GM15510 (cell line): ENCODE data around the gene CENPX.

Source experiments
- POLR2A ChIP-seq: IDR thresholded peaks from 3 replicates; pipeline ENCODE4 v1.6.1; 2011; ENCODE audit warnings: borderline replicate concordance; ENCODE audit not compliant: insufficient read length; ENCODE audit errors: extremely low read depth

CENPX gene

DNA sequence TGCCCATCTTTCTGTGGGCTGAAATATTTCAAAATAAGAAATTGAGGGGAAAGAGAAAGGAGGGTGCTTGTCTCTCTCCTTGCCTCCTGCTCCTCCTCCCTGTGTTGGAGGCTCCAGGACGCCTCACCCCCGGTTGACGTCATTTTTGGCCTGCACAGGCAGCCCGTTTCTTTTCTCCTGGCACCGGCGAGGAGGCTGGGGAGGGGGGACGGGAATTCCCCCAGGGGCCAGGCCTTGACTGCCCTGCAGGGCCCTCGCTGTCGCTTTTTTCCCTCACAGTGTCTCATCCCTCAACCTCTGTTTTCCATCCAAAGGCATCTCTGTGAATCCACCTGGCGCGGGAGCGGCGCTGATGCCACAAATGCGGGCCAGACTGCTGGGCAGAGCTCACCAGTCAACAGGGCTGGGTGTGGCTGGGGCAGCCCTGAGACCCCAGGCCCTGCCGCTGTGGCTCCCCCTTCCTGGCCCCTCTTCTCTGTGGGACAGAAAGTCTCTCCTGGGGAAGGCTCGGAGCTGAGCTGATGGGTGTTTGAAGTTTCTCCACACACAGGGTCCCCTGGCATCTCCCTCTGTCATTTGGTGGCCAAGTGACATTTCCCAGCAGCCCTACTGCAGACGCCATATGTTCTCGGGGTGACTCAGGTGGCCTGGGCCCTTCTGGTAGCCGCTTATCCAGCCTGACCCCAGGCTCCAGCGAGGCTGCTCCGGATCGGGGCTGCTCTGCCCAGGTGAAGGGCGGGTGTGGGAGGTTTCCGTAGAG, 16.0 kb downstream of the CENPX start:
- no peak for TF ChIP-seq POLR2A

DNA sequence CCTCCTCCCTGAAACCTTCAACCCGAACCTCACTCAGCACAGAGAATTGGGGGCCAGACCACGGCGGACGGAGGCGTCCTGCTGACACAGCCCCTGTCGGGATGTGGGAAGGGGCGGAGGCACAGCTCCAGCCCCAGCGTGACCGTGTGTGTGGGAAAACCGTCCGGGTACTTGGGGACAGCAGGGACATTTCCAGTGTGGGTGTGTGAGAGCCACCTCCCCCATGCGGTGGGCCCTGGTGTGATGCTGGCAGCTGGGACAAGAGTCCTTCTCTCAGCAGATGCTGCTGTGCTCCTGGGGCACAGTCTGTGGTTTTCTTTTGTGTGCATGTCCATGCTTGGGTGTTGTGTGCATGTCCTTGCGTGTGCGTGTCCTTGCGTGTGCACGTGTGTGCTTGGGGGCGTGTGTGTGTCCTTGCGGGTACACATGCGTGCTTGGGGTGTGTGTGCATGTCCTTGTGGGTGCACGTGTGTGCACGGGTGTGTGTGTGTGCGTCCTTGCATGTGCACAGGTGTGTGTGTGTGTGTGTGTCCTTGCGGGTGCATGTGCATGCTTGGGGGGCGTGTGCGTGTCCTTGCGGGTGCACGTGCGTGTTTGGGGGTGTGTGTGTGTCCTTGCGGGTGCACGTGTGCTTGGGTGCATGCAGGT, 16.9 kb downstream of the CENPX start:
- TF ChIP-seq POLR2A: no peak

DNA sequence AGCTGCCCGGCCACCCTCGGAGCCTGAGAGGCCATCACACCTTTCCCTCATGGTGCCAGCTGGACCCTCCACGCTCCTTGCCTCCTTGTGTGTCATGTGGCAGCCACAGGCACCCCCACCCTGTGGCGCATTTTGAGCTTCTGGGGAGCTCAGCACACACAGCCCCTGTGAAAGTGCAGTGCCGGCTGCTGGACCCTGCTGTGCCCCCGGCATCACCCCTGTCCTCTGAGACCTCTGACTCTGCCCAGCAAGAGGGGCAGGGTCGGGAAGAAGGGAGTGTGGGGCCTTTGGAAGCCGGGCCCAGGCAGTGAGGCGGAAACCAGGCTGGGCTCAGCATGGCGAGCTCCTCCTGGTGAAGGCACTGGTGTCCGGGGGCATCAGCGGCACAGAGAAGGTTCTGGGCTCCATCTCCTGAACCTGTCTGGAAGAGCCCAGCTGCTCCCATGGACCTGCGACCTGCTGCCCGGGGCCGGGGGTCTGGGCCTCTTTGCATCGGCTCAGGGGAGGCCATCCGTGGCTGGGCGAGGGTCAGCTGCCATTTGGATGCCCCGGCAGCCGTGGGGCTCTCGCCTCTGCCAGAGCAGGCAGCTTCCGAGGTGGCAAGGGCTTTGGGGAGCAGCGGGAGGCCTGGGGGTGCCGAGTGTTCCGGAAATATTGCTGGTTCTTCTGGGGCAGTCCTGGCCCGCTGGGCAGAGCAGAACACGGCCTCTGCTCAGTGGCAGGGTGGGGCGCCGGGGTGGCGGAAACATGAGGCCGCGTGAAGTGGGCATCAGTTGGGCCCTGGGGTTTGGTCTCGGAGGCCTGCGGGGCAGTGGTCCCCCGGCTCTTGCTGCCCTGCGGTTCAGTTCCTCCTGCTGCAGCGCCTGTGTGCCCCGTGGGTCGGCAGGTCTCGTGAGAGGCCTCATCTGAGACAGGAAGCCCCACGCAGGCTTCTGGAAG, 17.9 kb downstream of the CENPX start:
- no peak for TF ChIP-seq POLR2A

DNA sequence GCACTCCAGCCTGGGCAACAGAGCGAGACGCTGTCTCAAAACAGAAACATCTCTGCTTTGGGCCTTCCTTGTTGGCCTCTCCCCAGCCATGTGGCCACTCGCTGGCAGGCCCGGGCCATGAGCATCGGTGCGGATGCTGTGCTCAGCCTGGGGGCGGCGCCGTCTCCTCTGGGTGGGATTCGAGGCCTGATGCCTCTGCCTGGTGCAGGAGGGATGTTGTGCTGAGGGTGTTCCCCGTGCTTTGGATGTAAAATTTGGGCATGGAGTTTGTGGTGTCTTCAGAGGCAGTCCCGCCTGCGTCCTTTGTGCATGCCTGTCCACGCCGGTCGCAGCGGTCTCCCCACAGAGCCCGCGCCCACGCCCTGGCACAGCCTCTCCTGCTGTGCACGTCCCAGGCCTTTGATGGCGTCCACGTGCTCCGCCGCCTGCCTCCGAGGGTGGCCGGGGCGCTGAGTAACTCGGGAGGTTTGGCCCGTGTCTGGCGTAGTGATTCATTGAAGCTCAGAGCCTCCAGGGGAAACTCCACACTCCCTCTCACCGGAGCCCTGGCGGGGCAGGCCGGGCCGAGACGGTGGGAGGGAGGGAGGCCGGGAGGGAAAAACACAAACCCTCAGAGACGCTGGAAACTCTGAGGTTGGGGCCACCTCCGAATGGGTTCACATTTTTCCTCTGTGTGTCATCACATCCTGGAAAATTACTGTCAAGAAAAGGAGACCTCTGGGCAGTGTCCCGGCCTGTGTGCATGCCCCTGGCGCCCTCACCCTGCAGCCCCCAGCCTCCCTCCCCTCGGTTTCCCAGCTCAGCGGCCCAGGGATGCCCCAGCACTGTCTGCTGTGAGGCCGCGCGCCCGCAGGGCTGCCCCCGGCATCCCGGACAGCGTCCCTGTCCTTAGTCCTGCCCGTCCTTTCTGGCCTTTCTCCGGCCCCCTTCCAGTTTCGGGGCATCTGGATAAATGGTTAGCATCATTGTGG, 19.0 kb downstream of the CENPX start:
- no peak for TF ChIP-seq POLR2A

DNA sequence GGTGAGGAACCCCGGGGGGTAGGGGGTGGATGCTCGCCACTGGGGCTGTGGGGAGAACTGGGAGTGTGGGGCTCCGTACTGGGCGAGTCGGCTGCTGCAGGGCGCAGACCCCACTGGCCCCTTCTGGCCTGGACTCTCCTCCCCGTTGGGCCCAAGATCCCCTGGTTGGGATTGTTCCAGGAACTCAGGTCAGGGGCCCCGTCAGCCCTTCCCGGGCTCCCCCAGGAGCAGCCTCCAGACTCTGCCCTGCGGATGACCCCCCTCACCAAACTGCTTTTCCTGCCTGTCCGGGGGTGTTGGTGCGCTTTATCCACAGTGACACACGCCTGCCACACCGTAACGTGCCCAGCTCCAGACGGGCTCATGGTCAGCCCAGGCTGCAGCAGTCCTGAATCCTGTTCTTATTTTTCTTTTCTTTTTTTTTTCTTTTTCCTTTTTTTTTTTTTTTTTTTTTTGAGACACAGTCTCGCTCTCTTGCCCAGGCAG, 21.1 kb downstream of the CENPX start:
- TF ChIP-seq POLR2A: no peak

DNA sequence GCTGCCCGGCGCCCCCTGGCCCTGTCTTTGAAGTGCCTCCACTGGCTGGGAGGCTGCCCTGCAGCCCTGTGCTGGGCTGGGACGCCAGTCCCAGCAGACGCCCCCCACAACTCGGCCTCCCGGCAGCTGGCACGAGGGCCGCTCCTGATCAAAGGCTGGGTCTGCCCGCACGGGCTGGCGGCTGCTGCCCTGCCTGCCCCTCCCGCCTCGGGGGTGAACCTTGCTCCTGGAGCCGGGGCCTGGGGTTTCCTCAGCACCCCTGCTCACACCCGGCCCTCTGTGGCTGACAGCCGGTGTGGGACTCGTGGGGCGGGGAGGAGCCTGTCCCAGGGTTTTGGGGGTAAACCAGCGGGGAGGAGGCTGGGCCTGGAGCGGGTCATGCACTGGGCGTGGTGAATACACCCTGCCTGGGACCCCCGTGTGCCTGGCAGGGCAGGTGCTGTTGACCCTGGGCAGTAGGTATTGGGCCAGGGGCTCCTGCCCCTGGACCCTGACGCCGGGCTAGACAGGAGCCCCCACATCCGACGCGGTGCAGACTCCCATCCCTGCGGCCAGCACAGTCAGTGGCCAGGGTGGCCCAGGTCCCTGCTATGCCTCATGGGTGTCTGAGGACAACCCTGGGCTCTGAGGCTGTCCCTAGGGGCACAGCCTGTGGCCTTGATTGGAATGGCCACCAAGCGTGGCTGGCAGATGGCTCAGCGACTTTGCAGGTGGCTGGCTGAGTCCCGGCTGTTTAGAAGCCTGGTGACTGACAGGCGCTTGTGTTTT, 21.7 kb downstream of the CENPX start:
- no peak for TF ChIP-seq POLR2A

DNA sequence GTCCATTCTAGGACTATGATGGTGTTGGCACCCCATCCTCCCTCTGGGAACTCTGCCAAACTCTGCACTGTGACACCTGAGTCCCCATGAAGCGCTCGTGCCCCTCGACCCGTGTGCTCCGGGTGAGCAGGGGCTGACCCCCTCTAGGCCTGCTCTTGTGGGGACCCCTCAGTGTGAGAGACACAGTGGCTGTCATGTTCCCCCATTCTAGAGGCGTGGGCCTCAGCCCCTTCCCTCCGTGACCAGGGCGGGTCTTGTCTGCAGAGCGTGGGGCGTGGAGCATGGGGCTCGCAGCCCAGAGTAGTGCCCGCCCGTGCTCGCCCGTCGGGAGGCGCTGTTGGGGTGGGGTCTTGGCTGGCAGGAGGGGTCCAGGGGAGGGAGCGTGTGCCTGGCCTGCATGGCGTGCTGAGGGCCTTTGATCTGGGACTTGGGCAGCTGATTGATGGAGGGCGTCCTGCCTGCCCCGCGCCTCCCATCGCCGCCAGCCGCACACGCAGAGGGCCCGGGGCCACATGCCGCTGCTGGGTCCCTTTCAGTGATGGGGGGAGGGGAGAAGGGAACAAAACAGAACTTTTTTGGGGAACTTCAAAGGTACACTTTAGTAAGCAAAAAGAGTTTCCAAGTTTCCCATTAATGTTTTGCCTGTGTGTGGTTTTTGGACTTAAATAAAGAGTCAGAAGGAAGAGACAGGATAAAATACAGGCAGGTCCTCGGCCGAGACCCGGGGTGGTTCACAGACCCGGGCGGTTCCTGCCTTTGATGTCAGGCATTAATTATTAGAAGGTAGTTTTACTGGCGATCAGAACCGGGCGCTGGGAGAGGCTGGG, 22.5 kb downstream of the CENPX start:
- TF ChIP-seq POLR2A: no peak

DNA sequence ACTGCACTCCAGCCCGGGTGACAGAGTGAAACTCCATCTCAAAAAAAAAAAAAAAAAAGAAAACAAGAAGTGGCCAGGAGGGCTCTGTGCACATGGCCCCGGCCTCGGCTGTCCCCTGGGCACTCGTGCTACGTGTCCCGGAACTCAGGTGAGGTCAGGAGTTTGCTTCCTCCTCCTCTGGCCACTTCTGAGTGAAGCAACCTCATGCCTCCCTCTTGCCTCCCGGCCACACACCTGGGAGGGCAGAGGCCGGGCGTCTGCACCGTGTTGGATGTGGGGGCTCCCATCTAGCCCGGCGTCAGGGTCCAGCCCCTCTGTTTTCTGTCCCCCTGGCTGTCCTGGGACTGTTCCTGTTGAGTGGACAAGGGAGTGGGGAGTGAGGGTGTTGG, 23.1 kb downstream of the CENPX start:
- TF ChIP-seq POLR2A: no peak

DNA sequence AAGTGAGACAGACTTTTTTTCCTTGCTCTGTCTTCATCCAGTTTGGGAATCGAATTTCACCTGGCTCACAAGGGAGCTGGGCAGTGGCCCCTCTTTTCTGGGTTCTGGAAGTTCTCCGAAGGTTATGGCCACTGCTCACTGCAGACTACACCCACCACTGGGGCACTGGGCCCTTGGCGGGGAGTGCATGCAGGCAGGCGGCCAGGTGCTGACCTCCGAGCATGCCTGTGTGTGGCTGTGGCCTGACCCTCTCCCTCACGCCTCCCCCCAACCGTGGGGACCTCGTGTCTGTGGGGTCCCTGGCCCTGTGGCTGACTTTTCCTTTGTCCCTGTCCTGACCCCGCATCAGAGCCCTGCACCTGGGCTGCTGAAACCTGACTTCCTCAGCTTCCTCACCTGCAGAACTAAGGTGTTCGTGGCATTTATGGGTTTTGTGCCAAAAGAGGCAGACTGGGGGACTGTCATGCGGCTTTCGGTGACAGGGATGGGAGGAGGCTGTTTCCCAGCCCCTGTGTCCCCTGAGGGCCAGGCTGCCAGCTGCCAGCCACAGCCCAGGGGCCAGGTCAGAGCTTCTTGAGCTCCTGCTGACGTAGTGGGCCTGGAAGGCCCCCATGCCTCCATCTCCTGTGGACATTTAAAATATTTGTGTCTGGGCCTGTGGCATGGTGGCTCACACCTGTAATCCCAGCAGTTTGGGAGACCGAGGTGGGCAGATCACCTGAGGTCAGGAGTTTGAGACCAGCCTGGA, 23.8 kb downstream of the CENPX start:
- TF ChIP-seq POLR2A: no peak

DNA sequence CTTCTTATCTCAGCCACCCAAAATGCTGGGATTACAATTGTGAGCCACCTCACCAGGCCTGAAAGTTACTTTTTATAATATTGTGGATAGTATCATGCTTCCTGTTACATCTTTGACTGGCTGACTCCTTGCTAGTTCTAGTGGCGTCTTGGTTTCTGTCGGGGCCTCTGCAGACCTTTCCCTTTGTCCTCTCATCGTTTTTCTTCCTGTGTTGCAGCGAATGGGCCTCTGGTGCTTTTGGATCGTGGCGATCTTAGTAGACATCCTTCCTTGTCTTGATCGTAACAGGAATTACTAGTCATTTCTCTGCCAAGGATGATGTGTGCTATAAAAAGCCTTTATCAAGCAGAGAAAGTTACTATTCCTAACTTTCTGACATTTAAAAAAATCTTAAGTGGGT, 24.5 kb downstream of the CENPX start:
- TF ChIP-seq POLR2A: no peak

DNA sequence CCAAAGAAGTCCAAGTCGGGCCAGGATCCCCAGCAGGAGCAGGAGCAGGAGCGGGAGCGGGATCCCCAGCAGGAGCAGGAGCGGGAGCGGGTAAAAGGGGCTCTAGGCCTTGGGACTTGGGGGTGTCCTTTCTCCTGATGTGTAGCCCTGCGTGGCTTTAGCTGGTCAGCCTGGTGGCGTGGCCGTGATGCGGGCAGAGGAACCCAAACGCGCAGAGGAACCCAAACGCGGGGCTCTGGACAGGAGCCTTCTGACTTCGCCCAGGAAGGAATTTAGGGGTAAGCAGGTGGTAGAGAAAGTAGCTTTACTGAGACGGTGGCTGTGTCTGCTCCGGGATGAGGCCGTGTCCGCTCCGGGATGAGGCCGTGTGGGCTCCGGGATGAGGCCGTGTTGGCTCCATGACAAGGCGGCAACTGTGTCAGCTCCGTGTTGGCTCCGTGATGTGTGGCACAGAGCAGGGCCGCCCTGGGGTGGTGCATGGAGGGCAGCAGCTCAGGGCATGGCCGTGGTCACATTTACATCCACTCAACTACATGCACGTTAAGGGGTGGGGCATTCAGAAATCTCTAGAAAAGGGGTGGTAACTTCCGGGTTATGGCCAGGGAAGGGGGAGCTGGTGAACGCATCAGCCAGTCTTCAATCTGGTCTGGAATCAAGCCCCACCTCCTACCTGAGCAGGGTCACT, 25.8 kb downstream of the CENPX start:
- TF ChIP-seq POLR2A: no peak

DNA sequence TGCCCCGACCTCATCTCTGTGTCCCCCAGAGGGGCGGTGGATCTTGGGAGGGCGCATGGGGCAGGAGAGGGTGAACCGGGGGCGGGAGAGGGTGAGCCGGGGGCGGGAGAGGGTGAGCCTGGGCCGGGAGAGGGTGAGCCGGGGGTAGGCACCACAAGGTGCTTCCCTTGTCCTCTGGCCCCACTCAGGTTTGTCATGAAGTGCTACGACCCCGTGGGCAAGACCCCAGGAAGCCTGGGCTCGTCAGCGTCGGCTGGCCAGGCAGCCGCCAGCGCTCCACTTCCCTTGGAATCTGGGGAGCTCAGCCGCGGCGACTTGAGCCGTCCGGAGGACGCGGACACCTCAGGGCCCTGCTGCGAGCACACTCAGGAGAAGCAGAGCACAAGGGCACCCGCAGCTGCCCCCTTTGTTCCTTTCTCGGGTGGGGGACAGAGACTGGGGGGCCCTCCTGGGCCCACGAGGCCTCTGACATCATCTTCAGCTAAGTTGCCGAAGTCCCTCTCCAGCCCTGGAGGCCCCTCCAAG, 26.4 kb downstream of the CENPX start:
- TF ChIP-seq POLR2A: no peak
